Posterior cingulate gyrus (tissue), 11 donors: ENCODE data around the gene IRAK2.
"Not testable (repeated sequence)": the region's sequence is repeated elsewhere in the genome, so short reads cannot be mapped to it uniquely, and the experiment has no call there.

Source experiments
- DNase-seq, 10 donors: peaks; one replicate each; pipeline versions ENCODE4 v3.0.0 to v3.0.0-alpha.2; 2020 to 2021; ENCODE audit warnings: mixed read lengths in 3 of 10
- intact Hi-C: fragments of 100-400 bp; cut with DNase I; formaldehyde crosslinking; loops from one replicate; pipeline ENCODE4 v1.15.1; 2023

The IRAK2 gene, protein sequence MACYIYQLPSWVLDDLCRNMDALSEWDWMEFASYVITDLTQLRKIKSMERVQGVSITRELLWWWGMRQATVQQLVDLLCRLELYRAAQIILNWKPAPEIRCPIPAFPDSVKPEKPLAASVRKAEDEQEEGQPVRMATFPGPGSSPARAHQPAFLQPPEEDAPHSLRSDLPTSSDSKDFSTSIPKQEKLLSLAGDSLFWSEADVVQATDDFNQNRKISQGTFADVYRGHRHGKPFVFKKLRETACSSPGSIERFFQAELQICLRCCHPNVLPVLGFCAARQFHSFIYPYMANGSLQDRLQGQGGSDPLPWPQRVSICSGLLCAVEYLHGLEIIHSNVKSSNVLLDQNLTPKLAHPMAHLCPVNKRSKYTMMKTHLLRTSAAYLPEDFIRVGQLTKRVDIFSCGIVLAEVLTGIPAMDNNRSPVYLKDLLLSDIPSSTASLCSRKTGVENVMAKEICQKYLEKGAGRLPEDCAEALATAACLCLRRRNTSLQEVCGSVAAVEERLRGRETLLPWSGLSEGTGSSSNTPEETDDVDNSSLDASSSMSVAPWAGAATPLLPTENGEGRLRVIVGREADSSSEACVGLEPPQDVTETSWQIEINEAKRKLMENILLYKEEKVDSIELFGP

DNA sequence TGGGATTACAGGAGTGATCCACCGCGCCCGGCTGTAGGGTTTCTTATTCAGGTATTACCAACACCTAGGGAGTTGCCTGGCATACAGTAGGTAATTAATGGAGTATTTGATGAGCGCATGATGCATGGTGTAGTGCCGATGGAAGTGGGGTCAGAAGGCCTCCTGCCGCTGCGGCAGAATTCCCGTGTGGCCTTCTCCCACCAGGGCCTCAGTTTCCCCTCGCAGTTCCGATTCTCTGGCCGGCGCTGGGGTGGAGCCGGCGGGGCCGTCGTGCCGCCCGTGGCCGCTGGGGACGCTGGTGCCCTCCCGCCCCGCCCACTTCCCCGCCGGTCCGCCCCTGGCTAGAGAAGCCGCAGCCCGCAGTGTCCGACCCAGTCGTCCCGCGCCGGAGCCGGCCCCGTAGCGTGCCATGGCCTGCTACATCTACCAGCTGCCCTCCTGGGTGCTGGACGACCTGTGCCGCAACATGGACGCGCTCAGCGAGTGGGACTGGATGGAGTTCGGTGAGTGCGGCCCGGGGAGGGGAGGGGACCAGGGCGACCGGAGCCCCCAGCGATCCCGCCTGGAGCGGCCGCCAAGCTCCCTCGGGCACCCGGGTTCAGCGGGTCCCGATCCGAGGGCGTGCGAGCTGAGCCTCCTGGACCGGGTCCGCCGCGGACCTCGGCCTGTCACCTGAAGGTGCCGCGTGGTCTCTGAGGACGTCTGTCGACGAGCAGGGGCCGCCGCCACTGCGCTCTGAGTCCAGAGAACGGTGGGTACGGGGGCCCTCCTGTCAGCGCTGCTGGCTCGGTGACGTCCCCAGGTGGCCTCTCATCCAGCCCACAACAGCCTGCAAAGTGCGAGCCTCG lies at the start of gene IRAK2:
TSS of gene IRAK2 (plus strand) at position 374 of the 848 bp plus-strand sequence. CDS start at position 410, 36 bp downstream.
- intact Hi-C loops, result loop anchor here (2.0 kb wide), 1 partner anchor 60 kb away; no protein-coding TSS in a partner anchor
- peak; percentile 51 to 96 (median 70) for DNase-seq

DNA sequence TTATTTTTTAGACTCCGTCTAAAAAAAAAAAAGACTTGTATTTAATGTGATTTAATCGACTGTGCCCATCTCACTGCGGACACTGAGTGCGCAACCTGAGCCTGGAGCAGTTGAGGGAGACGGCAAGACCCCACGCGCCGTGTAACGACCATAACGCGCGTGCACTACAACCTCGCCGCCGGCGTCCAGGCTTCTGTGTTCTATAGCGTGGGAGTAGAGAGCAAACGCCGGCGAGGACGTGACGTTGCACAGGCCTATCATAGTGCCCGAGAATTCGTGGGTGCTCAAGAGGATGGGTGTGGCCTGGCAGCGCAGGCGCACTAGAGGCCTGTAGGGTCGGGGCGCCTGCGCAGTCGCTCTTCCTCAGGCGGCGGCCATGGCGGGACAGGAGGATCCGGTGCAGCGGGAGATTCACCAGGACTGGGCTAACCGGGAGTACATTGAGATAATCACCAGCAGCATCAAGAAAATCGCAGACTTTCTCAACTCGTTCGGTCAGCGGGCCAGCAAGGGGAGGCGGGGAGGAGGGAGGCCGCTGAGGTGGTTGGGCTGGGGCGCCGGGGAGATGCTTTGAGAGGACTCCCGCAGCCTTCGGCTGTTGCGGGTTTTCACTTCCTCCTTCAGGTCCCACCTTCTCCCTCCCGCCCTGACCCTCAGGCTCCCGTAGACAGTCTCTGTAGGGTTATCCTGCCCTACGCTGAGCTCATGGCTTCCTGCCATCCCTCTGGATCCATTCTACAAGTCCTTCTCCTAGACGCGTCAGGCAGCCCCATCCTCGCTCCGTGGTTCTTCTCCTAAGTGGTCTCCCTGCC lies 49.2 kb upstream of the IRAK2 start, which contains the start of gene BRK1:
TSS of gene BRK1 (plus strand) at position 350 of the 812 bp plus-strand sequence. CDS start at position 377, 27 bp downstream.
- intact Hi-C loops, result no loop called here

DNA sequence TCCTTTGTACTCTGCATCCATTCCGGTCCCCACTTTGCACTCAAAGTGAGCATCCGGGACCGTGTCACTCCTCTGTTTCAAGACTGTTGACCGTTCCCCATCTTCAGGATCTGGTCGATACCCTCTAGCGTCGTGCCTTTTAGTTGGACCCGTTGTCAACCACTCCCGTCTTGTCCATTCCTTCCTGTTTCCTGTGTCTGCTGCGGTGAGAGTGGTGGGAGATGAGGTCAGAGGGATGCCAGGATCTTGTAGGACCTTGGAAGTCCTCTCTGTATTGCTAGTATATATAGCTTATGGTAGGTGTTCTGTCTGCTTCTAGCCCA lies 48.6 kb upstream of the IRAK2 start:
- intact Hi-C loops, result no loop called here
- no peak for DNase-seq

More for the DNA sequence above, 49.2 kb upstream of the IRAK2 start, which contains the start of gene BRK1:
- DNase-seq, result peak; percentile 85 to 99 (median 92)

DNA sequence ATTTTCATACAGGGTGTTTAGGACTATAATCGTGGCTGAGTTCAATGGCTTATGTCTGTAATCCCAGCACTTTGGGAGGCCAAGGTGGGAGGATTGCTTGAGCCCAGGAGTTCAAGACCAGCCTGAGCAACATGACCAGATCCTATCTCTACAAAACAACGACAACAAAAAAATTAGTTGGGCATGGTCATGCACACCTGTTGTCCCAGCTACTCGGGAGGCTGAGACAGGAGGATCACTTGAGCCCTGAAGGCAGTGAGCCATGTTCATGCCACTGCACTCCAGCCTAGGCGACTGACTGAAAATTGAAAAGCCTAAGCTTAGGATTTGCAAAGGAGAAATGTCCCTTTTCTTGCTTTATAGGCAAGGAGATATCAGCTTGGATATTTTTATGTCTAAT lies 47.8 kb upstream of the IRAK2 start:
- DNase-seq, result no peak

DNA sequence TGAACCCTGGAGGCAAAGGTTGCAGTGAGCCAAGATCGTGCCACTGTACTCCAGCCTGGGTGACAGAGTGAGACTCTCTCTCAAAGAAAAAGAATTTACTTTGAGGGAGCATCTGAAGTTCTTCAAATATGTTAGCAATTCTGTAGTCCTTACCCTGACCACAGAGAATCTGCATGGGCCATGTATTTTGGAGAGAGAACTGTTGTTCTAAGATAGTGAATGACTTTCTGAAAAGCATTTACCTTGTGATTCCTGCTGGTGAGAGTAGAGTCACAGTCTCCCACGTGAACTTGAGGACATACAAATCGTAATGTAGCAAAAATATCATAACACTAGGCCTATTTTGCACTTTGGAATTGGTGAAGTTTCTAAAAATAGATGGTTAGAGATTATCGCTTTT lies 45.3 kb upstream of the IRAK2 start:
- intact Hi-C loops, result no loop called here
- DNase-seq, result no peak

More for the DNA sequence above, 47.8 kb upstream of the IRAK2 start:
- intact Hi-C loops, result no loop called here

DNA sequence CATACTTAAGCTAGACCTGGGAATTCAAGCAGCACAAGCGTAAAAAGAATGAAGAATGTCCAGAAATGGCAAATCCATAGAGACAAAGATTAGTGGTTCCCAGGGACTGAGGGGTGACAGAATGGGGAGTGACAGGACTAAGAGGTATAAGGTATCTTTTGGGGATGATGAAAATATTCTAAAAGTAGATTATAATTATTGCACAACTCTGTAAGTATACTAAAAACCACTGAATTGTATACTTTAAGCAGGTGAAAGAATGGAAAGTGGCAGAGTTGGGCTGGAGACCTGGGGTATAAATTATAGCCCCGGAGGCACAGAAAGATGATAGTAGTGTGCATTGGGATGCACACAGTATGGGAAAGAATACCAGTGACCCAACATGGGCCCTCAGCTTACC lies 43.7 kb upstream of the IRAK2 start:
- intact Hi-C loops, result no loop called here

DNA sequence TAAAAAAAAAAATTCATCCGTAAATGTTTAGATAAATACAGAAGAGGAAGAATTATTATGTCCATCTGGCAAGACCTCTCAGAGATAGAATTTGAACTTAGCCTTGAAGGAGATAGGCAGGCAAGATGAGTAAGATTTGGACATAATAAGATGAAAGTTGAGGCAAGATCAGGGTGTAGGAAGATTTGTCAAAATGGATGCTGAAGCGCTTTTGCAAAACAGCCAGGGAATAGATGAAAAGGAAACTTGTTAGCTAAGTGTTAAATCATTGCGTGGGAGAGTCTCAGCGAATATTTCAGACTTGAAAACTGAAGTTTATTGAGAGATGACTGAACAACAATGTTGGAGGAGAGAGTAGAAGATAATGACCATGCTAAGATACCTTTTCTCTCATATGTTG lies 42.0 kb upstream of the IRAK2 start:
- no peak for DNase-seq
- intact Hi-C loops, result no loop called here

More for the DNA sequence above, 43.7 kb upstream of the IRAK2 start:
- DNase-seq, result no peak

DNA sequence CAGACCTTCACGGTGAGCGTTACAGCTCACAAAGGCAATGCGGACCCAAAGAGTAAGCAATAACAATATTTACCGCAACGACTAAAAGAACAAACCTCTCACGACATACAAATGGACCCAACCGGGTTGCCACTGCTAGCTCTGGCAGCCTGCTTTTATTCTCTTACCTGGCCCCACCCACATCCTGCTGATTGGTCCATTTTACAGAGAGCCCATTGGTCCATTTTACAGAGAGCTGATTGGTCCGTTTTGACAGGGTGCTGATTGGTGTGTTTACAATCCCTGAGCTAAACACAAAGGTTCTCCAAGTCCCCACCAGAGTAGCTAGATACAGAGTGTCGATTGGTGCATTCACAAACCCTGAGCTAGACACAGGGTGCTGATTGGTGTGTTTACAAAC lies 28.8 kb upstream of the IRAK2 start:
- DNase-seq, intact Hi-C loops: not testable (repeated sequence)

DNA sequence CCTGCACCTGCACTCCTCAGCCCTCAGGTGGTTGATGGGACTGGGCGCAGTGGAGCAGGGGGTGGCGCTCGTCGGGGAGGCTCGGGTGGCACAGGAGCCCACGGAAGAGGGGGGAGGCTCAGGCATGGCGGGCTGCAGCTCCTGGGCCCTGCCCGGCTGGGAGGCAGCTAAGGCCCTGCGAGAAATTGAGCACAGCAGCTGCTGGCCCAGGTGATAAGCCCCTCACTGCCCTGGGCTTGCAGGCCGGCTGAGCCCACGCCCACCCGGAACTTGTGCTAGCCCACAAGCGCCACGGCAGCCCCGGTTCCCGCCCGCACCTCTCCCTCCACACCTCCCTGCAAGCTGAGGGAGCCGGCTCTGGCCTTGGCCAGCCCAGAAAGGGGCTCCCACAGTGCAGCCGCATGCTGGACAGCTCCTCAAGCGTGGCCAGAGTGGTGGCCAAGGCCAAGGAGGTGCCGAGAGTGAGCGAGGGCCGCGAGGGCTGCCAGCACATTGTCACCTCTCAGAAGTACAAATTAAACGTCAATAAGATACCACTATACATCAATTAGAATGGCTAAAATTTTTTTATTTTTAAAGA lies 28.2 kb upstream of the IRAK2 start:
- no peak for DNase-seq
- intact Hi-C loops, result no loop called here

DNA sequence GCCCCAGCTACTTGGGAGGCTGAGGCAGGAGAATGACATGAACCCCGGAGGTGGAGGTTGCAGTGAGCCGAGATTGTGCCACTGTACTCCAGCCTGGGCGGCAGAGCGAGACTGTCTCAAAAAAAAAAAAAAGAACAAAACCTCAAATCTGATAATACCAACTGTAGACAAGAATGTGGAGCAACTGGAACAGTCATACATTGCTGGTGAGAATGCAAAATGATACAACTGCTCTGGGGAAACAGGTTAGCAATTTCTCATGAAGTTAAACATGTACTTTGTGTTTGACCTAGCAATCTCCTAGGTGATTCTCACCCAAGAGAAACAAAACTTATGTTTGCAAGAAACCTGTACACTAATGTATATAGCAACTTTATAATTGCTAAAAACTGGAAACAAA lies 27.5 kb upstream of the IRAK2 start:
- no peak for DNase-seq
- intact Hi-C loops, result no loop called here

DNA sequence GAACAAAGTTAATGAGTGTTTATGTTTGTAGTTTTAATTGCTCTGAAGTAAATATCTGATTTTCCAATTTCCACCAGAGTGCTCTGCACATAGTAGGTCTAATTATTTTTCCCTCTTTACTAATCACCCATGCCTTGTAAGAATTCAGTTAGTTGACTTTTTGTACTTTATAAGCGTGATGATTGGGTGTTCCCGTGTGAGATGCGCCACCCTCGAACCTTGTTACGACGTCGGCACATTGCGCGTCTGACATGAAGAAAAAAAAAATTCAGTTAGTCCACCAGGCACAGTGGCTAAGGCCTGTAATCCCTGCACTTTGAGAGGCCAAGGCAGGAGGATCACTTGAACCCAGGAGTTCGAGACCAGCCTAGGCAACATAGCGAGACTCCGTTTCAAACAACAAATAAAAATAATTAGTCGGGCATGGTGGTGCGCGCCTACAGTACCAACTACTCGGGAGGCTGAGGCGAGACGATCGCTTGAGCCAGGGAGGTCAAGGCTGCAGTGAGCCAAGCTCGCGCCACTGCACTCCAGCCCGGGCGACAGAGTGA lies 23.6 kb upstream of the IRAK2 start:
- intact Hi-C loops, result no loop called here

DNA sequence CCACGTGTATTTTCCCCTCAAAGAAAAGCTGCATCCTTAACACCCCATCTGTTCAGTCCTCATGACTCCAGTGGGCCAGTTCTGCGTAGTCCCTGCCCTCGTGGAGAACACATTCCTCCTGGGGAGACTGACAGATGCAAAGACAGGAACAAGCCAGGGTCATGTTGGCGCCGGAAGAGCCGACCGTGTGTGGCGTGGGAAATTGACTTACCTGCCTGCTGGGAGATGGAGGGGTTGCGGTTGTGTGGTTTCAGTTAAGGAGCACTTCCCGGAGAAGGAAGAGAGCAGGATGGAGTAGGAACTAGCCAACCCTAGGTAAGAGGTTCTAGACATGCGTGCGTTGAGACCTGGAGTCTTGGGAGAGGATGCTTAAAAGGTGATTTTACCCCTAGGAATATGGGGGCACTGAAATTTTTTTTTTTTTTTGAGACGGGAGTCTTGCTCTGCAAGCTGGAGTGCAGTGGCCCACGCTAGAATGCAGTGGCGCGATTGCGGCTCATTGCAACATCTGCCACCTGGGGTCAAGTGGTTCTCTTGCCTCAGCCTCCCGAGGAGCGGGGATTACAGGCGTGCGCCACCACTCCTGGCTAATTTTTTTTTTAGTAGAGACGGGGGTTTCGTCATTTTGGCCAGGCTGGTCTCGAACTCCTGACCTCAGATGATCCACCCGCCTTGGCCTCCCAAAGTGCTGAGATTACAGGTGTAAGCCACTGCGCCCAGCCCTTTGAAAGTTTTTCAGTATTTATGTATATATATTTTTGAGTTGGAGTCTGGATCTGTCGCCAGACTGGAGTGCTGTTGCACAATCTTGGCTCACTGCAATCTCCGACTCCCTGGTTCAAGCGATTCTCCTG lies 21.8 kb upstream of the IRAK2 start:
- no peak for DNase-seq
- intact Hi-C loops, result no loop called here

More for the DNA sequence above, 23.6 kb upstream of the IRAK2 start:
- DNase-seq, result no peak

DNA sequence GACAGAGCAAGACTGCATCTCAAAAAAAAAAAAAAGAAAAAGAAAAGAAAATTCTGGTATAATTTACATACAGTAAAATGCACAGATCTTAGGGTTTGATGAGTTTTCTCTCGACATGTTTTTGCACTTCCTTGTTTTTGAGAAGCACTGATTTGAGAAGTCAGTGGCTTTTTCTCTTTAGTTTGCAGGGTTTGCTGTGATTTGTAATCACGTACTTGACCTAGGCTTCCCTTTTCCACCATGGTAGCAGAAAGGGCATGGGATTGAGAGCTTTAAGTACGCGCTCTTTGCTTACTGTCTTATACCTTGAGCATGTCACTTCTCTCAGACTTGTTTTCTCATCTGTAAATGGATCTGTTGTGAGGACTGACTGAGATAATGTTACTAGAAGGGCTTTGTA lies 19.0 kb upstream of the IRAK2 start:
- no peak for DNase-seq
- intact Hi-C loops, result no loop called here

DNA sequence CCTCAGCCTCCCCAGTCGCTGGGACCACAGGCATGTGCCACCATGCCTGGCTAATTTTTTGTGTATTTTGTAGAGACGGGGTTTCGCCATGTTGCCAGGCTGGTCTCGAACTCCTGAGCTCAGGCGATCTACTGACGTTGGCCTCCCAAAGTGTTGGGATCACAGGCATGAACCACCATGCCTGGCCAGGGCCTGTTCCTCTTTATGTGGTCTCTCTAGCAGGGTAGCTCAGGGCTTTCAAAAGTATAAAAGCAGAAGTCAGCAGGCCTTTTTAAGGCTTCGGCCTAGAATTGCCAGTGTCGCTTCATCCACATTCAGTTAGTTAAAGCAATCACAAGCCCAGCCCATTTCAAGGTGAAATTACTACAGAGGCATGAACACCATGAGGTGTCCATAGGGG lies 15.5 kb upstream of the IRAK2 start:
- DNase-seq, result no peak
- intact Hi-C loops, result no loop called here

DNA sequence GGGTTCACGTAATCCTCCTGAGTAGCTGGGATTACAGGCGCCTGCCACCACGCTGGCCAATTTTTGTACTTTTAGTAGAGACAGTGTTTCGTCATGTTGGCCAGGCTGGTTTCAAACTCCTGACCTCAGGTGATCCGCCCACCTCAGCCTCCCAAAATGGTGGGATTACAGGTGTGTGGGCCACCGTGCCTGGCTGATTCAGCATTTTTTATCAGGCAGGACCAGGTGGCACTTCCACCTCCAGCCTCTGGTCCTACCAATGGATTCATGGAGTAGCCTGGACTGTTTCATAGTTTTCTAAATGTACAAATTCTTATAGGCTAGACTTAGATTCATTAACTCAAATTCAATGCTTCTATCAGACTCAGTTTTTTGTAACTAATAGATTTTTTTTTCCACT lies 13.7 kb upstream of the IRAK2 start:
- no peak for DNase-seq
- intact Hi-C loops, result no loop called here

DNA sequence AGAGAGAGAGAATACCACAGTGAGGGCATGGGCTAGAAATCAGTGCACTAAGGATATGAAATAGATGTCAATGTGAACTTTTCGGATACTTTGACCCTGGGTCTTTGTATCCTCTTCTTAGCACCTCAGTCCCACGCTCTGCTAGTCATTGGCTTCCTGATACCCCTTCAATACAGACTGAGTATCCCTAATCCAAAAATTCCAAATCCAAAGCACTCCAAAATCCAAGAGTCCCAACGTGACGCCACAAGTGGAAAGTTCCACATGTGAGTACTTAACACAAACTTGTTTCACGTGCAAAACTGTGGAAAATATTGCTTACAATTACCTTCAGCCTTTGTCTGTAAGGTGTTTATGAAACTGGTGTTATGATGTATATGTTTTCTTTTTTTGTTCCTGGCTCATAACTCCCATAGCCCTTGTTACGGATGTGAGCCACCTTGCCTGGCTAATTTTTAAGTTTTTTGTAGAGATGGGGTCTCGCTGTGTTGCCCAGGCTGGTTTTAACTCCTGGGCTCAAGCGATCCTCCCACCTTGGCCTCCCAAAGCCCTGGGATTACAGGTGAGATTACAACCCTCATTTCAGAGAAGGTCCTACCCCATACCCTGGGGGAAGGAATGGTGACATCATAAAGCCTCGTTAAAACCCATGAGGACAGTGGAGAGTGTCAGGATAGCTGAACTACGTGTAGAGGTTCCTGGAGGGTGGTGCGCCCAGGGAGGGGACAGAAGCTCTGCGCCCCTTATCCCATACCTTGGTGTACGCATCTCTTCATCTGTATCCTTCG lies 10.2 kb upstream of the IRAK2 start:
- no peak for DNase-seq
- intact Hi-C loops, result no loop called here

DNA sequence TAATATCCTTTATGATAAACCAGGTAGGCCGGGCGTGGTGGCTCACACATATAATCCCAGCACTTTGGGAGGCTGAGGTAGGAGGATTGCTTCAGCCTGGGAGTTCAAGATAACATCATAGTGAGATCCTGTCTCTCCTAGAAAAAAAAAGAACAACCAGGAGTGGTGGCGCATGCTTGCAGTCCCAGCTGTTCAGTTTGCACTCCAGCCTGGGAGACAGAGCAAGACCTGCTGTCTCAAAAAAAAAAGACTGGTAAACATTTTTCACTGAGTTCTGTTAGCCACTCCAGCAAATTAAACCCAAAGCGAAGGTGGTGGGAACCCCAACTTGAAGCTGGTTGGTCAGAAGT lies 9.6 kb upstream of the IRAK2 start:
- intact Hi-C loops, result no loop called here
- DNase-seq, result no peak

DNA sequence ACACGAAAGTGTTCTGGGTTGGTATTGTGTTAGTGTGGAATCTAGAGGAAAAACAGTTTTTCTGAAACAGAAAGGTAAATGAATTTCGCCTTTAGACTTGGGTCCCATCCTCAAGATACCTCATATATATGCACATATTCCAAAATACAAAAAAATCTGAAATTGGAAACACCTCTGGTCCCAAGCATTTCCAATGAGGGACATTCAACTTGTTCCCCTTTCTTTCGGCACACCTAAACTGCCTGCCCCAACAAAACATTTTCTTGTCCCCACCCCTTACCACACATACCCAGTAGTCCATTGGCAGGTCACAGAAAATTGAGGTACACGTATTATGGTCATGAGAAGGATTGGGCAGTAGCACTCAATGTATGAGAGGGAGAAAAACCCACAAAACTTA lies 9.1 kb upstream of the IRAK2 start:
- intact Hi-C loops, result no loop called here
- DNase-seq, result no peak
